ENCODE measurements around the gene ASPSCR1. TPM values are rescaled to one million over a fixed set of nuclear protein-coding genes. Genes with fewer than 3 reads are reported as not detected.

The ASPSCR1 gene
- total and polyA plus RNA-seq, 2 of the 13 experiments (the other 11 are each of a cell fraction or from before 2014, with no cell fraction given) = 274 to 314 TPM

DNA sequence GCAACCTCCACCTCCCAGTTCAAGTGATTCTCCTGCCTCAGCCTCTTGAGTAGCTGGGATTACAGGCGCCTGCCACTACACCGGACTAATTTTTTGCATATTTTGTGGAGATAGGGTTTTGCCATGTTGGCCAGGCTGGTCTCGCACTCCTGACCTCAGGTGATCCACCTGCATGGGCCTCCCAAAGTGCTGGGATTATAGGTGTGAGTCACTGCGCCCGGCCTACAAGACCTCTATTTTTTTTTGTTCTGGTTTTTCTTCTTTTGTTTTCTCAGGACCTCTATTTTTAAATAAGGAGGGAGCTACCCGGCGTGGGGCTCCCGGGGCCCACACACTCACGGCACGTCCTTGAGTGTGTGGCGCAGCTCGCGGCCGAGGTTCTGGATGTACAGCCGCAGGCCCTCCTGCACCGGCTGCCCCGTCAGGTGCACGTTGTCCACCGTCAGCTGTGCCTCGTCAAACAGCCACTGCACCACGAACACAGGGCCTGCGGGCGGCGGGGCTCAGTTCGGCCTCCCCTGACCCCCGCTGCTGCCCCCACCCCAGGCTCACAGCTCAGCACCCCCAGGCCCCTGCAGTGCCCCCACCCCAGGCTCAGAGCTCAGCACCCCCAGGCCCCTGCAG lies 22.3 kb upstream of the ASPSCR1 start (continued):
- TF ChIP-seq, protein P1, sequence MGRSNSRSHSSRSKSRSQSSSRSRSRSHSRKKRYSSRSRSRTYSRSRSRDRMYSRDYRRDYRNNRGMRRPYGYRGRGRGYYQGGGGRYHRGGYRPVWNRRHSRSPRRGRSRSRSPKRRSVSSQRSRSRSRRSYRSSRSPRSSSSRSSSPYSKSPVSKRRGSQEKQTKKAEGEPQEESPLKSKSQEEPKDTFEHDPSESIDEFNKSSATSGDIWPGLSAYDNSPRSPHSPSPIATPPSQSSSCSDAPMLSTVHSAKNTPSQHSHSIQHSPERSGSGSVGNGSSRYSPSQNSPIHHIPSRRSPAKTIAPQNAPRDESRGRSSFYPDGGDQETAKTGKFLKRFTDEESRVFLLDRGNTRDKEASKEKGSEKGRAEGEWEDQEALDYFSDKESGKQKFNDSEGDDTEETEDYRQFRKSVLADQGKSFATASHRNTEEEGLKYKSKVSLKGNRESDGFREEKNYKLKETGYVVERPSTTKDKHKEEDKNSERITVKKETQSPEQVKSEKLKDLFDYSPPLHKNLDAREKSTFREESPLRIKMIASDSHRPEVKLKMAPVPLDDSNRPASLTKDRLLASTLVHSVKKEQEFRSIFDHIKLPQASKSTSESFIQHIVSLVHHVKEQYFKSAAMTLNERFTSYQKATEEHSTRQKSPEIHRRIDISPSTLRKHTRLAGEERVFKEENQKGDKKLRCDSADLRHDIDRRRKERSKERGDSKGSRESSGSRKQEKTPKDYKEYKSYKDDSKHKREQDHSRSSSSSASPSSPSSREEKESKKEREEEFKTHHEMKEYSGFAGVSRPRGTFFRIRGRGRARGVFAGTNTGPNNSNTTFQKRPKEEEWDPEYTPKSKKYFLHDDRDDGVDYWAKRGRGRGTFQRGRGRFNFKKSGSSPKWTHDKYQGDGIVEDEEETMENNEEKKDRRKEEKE (IDR thresholded peaks at IDR 0.05) = no peak
- TF ChIP-seq, protein P2, sequence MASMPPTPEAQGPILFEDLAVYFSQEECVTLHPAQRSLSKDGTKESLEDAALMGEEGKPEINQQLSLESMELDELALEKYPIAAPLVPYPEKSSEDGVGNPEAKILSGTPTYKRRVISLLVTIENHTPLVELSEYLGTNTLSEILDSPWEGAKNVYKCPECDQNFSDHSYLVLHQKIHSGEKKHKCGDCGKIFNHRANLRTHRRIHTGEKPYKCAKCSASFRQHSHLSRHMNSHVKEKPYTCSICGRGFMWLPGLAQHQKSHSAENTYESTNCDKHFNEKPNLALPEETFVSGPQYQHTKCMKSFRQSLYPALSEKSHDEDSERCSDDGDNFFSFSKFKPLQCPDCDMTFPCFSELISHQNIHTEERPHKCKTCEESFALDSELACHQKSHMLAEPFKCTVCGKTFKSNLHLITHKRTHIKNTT (CRISPR knock-in tag; IDR thresholded peaks at IDR 0.05) = no peak
- TF ChIP-seq NFIB (CRISPR knock-in tag; IDR thresholded peaks at IDR 0.05; ENCODE audit: borderline replicate concordance) = no peak
- no peak for TF ChIP-seq SRF (IDR thresholded peaks at IDR 0.05; ENCODE audit: low read depth, low read length)
- no peak for TF ChIP-seq ZNF569 (CRISPR knock-in tag; IDR thresholded peaks at IDR 0.05; ENCODE audit: borderline replicate concordance)
- TF ChIP-seq GABPB1 (CRISPR knock-in tag; IDR thresholded peaks at IDR 0.05) = peak; percentile 12; the same call in 1 of the 2 replicates
- TF ChIP-seq AGO2 (optimal IDR thresholded peaks at IDR 0.05; ENCODE audit: low read depth, low read length) = peak; percentile 96
- no peak for TF ChIP-seq NPAS2 (CRISPR knock-in tag; IDR thresholded peaks at IDR 0.05; ENCODE audit: borderline replicate concordance)
- TF ChIP-seq FLYWCH1 (CRISPR knock-in tag; IDR thresholded peaks at IDR 0.05) = no peak
- TF ChIP-seq, protein P3, sequence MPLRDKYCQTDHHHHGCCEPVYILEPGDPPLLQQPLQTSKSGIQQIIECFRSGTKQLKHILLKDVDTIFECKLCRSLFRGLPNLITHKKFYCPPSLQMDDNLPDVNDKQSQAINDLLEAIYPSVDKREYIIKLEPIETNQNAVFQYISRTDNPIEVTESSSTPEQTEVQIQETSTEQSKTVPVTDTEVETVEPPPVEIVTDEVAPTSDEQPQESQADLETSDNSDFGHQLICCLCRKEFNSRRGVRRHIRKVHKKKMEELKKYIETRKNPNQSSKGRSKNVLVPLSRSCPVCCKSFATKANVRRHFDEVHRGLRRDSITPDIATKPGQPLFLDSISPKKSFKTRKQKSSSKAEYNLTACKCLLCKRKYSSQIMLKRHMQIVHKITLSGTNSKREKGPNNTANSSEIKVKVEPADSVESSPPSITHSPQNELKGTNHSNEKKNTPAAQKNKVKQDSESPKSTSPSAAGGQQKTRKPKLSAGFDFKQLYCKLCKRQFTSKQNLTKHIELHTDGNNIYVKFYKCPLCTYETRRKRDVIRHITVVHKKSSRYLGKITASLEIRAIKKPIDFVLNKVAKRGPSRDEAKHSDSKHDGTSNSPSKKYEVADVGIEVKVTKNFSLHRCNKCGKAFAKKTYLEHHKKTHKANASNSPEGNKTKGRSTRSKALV (CRISPR knock-in tag; IDR thresholded peaks at IDR 0.05) = no peak
- no peak for TF ChIP-seq KAT2B (IDR thresholded peaks at IDR 0.05; ENCODE audit: borderline replicate concordance, low read depth, low read length)
- TF ChIP-seq, protein P4, sequence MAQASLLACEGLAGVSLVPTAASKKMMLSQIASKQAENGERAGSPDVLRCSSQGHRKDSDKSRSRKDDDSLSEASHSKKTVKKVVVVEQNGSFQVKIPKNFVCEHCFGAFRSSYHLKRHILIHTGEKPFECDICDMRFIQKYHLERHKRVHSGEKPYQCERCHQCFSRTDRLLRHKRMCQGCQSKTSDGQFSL (CRISPR knock-in tag; IDR thresholded peaks at IDR 0.05) = no peak
- TF ChIP-seq SSRP1 (CRISPR knock-in tag; IDR thresholded peaks at IDR 0.05) = no peak; the same call in 1 of the 2 replicates
- TF ChIP-seq, protein P5, sequence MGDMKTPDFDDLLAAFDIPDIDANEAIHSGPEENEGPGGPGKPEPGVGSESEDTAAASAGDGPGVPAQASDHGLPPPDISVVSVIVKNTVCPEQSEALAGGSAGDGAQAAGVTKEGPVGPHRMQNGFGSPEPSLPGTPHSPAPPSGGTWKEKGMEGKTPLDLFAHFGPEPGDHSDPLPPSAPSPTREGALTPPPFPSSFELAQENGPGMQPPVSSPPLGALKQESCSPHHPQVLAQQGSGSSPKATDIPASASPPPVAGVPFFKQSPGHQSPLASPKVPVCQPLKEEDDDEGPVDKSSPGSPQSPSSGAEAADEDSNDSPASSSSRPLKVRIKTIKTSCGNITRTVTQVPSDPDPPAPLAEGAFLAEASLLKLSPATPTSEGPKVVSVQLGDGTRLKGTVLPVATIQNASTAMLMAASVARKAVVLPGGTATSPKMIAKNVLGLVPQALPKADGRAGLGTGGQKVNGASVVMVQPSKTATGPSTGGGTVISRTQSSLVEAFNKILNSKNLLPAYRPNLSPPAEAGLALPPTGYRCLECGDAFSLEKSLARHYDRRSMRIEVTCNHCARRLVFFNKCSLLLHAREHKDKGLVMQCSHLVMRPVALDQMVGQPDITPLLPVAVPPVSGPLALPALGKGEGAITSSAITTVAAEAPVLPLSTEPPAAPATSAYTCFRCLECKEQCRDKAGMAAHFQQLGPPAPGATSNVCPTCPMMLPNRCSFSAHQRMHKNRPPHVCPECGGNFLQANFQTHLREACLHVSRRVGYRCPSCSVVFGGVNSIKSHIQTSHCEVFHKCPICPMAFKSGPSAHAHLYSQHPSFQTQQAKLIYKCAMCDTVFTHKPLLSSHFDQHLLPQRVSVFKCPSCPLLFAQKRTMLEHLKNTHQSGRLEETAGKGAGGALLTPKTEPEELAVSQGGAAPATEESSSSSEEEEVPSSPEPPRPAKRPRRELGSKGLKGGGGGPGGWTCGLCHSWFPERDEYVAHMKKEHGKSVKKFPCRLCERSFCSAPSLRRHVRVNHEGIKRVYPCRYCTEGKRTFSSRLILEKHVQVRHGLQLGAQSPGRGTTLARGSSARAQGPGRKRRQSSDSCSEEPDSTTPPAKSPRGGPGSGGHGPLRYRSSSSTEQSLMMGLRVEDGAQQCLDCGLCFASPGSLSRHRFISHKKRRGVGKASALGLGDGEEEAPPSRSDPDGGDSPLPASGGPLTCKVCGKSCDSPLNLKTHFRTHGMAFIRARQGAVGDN (CRISPR knock-in tag; IDR thresholded peaks at IDR 0.05) = no peak
- TF ChIP-seq JUND (CRISPR knock-in tag; IDR thresholded peaks at IDR 0.05) = no peak
- TF ChIP-seq, protein P6, sequence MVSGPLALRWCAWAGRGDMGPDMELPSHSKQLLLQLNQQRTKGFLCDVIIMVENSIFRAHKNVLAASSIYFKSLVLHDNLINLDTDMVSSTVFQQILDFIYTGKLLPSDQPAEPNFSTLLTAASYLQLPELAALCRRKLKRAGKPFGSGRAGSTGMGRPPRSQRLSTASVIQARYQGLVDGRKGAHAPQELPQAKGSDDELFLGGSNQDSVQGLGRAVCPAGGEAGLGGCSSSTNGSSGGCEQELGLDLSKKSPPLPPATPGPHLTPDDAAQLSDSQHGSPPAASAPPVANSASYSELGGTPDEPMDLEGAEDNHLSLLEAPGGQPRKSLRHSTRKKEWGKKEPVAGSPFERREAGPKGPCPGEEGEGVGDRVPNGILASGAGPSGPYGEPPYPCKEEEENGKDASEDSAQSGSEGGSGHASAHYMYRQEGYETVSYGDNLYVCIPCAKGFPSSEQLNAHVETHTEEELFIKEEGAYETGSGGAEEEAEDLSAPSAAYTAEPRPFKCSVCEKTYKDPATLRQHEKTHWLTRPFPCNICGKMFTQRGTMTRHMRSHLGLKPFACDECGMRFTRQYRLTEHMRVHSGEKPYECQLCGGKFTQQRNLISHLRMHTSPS (CRISPR knock-in tag; IDR thresholded peaks at IDR 0.05; ENCODE audit: low read depth) = no peak
